AG09319 (cell line): ENCODE results near the gene GET3.

Source experiments
- DNase-seq: peaks from one replicate; pipeline ENCODE4 v3.0.0-alpha.2; 2010; ENCODE audit warnings: low read depth; ENCODE audit errors: extremely low read depth
- CTCF ChIP-seq: IDR thresholded peaks from 2 replicates; pipeline ENCODE4 v1.5.1; 2011; ENCODE audit warnings: low read depth, mild to moderate bottlenecking, inconsistent platforms, low read length, moderate library complexity

Gene GET3

GRCh38 chr19:12790628-12791344, 53.5 kb downstream of the GET3 start:
- no peak for DNase-seq
- TF ChIP-seq CTCF: no peak

- peak; percentile 98 for DNase-seq
- TF ChIP-seq CTCF: no peak
Measured at GRCh38 chr19:12791345-12792050, 54.2 kb downstream of the GET3 start, which contains the start of gene JUNB. Gene JUNB (plus strand): TSS chr19:12791486. CDS start chr19:12791772, 286 bp downstream.

- DNase-seq: no peak
- no peak for TF ChIP-seq CTCF
Measured at GRCh38 chr19:12792051-12792852, 55.0 kb downstream of the GET3 start.

GRCh38 chr19:12792853-12793289, 55.6 kb downstream of the GET3 start:
- TF ChIP-seq CTCF: no peak
- no peak for DNase-seq

- TF ChIP-seq CTCF: no peak
- peak; percentile 86 for DNase-seq
Measured at GRCh38 chr19:12793290-12794195, 56.2 kb downstream of the GET3 start.

- peak; percentile 50 for DNase-seq
- no peak for TF ChIP-seq CTCF
Measured at GRCh38 chr19:12794196-12794941, 57.1 kb downstream of the GET3 start.
